GM12872 (cell line): Measurements from ENCODE around the gene EXOC6.

Experiments used
- CTCF ChIP-seq: IDR thresholded peaks from 3 replicates; pipeline ENCODE4 v1.5.1; 2011; ENCODE audit warnings: low read depth, mild to moderate bottlenecking, low read length, moderate library complexity; ENCODE audit not compliant: insufficient read depth

The EXOC6 gene

DNA sequence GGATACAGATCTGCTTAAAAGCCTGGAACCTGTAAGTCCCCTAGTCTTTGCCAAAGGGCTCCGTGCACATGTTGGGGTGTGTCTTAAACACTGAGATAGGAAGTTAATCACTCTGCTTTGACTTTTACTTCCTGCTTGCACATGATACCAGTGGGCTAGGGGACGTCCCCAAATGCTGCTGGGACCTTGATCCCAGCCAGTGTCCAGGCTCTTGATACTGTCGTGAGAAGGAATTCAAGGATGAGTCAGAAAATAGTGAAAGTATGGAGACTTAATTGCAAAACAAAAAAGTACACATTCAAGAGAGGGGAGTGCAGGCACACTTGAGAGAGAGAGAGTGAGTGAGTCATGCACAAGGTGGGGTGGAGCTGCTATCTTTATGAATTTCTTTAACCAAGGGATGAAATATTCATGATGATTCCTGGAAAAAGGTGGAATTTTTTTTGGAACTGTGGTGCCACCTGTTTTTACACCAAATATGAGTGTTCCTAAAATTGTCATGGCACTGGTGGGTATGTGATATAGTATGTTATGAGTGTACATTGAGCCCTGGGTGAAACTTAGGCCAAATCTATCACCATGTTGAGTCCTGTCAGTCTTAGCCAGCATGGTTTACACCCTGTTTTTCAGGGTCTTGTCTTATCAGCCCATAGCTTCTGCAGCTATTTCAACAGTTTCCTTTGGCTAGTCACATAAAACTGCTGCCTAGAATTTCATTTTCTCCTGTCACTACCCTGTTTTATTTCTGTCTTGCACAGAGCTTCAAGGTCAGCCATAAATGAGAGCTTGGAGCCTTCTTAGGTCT lies 123.9 kb downstream of the EXOC6 start:
- no peak for TF ChIP-seq CTCF

- no peak for TF ChIP-seq CTCF
These were observed 124.6 kb downstream of the EXOC6 start for GRCh38 chr10:92972886-92973285.

GRCh38 chr10:92989250-92989649 lies 140.9 kb downstream of the EXOC6 start:
- no peak for TF ChIP-seq CTCF

DNA sequence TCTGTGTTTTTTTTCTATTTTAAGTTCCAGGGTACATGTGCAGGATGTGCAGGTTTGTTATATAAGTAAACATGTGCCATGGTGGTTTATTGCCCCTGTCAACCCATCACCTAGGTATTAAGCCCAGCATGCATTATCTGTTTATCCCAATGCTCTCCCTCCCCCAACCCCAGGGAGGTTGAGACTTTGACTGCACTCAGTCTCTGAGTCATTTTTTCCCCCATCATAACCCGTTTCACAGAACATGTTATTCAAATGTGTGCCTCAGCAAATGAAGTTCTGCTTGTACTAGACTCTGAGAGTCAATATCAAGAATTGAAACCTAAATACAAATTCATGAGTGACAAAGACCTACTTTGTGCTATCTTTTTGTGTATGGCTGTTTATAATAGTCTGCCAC lies 142.3 kb downstream of the EXOC6 start:
- no peak for TF ChIP-seq CTCF

DNA sequence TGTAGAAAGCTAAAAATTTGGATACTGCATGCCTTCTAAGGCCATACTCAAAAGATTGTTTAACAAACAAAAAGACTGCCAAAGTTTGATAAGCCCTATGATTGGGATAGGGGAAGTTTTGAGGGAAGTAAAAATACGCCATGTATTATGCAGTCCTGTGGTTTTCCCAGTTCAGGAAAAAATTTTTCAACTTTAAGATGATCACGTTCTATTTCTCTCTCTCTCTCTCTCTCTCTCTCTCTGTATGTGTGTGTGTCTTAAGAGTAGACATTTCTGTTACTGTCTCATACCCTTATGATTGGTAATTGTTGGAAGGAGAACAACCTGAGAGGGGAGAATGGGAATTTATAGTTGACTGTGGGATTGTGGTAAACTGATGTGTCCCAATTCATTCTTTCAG lies 143.2 kb downstream of the EXOC6 start:
- no peak for TF ChIP-seq CTCF

DNA sequence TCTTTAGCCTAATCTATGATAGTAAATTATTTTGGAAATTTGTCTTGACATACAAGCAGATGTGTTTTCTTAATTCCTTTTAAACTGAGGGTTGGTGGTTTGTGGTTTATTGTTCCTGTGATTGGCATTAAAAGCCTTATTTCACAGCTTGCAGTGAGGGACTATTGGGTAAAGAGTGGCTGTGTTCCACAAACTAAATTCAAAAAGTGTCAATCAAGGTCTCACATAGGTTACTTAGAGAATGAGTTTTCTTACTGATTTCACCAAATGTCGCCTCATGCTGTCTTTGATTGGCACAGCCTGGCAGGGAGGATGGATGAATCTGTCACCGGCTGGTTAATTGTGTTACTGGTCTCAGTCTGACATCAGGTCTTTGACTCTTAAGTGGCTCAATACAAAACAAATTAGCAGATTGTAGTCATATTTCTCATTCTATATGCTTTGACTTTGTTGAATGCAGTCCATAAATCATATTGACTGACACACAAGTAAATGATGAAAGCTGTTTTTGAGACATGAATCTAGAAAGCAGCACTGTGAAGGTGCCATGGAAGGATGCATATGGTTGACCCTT lies 145.5 kb downstream of the EXOC6 start:
- TF ChIP-seq CTCF, result no peak

GRCh38 chr10:92995509-92995908 lies 147.2 kb downstream of the EXOC6 start:
- no peak for TF ChIP-seq CTCF
